Measurements from ENCODE around the gene JUN. TPM values are rescaled to one million over a fixed set of nuclear protein-coding genes. Genes with fewer than 3 reads are reported as not detected.

Gene JUN
- total and polyA plus RNA-seq, 3 experiments from 2014 or later, result 25.5 to 163 (median 27.7) TPM

- no peaks in the 10 kb centered on the region for H3K9me3 ChIP-seq (ENCODE audit: low read length)
- H3K4me1 ChIP-seq (ENCODE audit: insufficient read depth, low read length), result peaks cover 35% of the 10 kb centered on the region
- Mint-ChIP-seq H3K27me3 (no peaks in the 10 kb centered on the region), H3K4me3 (peak overlapping the region in 6 of 7 donors; percentile 5 to 70 (median 22)), H3K4me1 (peaks cover 42 to 71% (median 63%) of the 10 kb centered on the region in 3 donors), H3K27ac (peak overlapping the region; percentile 72 to 96 (median 84)), H3K9me3 (no peaks in the 10 kb centered on the region), H3K36me3 (peaks cover 0 to 6% (median 3%) of the 10 kb centered on the region in 3 donors)
- no peak for DNase-seq
- no peaks in the 10 kb centered on the region for H3K27me3 ChIP-seq (ENCODE audit: insufficient read depth, low read length, poor library complexity, severe bottlenecking)
- no peak overlapping the region for H3K4me3 ChIP-seq (ENCODE audit: low read length)
- H3K27ac ChIP-seq (ENCODE audit: low read depth, low read length), result peak overlapping the region; percentile 40
- CTCF ChIA-PET, result interaction anchor here (1.8 kb wide), 1 partner anchor 30 kb away, joined by 6 read pairs; the partner anchor contains the start of gene JUN
- no peaks in the 10 kb centered on the region for H3K36me3 ChIP-seq (ENCODE audit: insufficient read depth, low read length)
- POLR2A ChIA-PET, result interaction anchor here (0.6 to 1.3 kb wide), 5 partner anchors 10 to 72 kb away, joined by 3 to 5 read pairs (median 3); partner anchors contain the start of gene JUN
These were observed 30.0 kb upstream of the JUN start for GRCh38 chr1:58813801-58814200.

- Histone ChIP-seq H3K4me3 (ENCODE audit: low read length) (no peak overlapping the region), H3K4me1 (ENCODE audit: insufficient read depth, low read length) (peaks cover 35% of the 10 kb centered on the region), H3K27me3 (ENCODE audit: insufficient read depth, low read length, poor library complexity, severe bottlenecking) (no peaks in the 10 kb centered on the region), H3K9me3 (ENCODE audit: low read length) (no peaks in the 10 kb centered on the region), H3K36me3 (ENCODE audit: insufficient read depth, low read length) (no peaks in the 10 kb centered on the region), H3K27ac (ENCODE audit: low read depth, low read length) (peak overlapping the region; percentile 40)
- CTCF ChIA-PET, result interaction anchor here (1.8 kb wide), 1 partner anchor 29 kb away, joined by 6 read pairs; the partner anchor contains the start of gene JUN
- peaks cover 42 to 71% (median 63%) of the 10 kb centered on the region in 3 donors for H3K4me1 Mint-ChIP-seq
- peak overlapping the region; percentile 72 to 96 (median 84) for H3K27ac Mint-ChIP-seq
- no peaks in the 10 kb centered on the region for H3K27me3 Mint-ChIP-seq
- no peaks in the 10 kb centered on the region for H3K9me3 Mint-ChIP-seq
- H3K36me3 Mint-ChIP-seq, result peaks cover 0 to 6% (median 3%) of the 10 kb centered on the region in 3 donors
- POLR2A ChIA-PET, result interaction anchor here (0.6 to 1.2 kb wide), 2 partner anchors 10 to 28 kb away, joined by 3 to 5 read pairs; no protein-coding TSS in a partner anchor
- no peak for DNase-seq
- H3K4me3 Mint-ChIP-seq, result peak overlapping the region in 5 of 7 donors; percentile 5 to 70 (median 24)
These were observed 29.5 kb upstream of the JUN start for GRCh38 chr1:58813361-58813760.

GRCh38 chr1:58812926-58813325 lies 29.1 kb upstream of the JUN start:
- peaks cover 42 to 71% (median 63%) of the 10 kb centered on the region in 3 donors for H3K4me1 Mint-ChIP-seq
- H3K27me3 Mint-ChIP-seq, result no peaks in the 10 kb centered on the region
- H3K4me3 ChIP-seq (ENCODE audit: low read length), result no peak overlapping the region
- peak; percentile 37 to 80 (median 67) for DNase-seq
- H3K4me3 Mint-ChIP-seq, result peak overlapping the region; percentile 4 to 70 (median 19)
- peaks cover 35% of the 10 kb centered on the region for H3K4me1 ChIP-seq (ENCODE audit: insufficient read depth, low read length)
- ChIA-PET CTCF (interaction anchor here (0.9 to 1.1 kb wide), 2 partner anchors 29 to 73 kb away, joined by 3 to 6 read pairs; partner anchors contain the start of gene JUN), POLR2A (interaction anchor here (1.2 kb wide), 1 partner anchor 27 kb away, joined by 5 read pairs; no protein-coding TSS in a partner anchor)
- H3K27ac Mint-ChIP-seq, result peak overlapping the region; percentile 72 to 96 (median 84)
- no peaks in the 10 kb centered on the region for H3K27me3 ChIP-seq (ENCODE audit: insufficient read depth, low read length, poor library complexity, severe bottlenecking)
- H3K9me3 ChIP-seq (ENCODE audit: low read length), result no peaks in the 10 kb centered on the region
- H3K36me3 ChIP-seq (ENCODE audit: insufficient read depth, low read length), result no peaks in the 10 kb centered on the region
- H3K27ac ChIP-seq (ENCODE audit: low read depth, low read length), result peak overlapping the region; percentile 40
- no peaks in the 10 kb centered on the region for H3K9me3 Mint-ChIP-seq
- H3K36me3 Mint-ChIP-seq, result peaks cover 0 to 6% (median 3%) of the 10 kb centered on the region in 3 donors

- DNase-seq, result no peak
- H3K27ac Mint-ChIP-seq, result peak overlapping the region; percentile 72 to 96 (median 84)
- no peaks in the 10 kb centered on the region for H3K27me3 ChIP-seq (ENCODE audit: insufficient read depth, low read length, poor library complexity, severe bottlenecking)
- no peaks in the 10 kb centered on the region for H3K27me3 Mint-ChIP-seq
- H3K36me3 Mint-ChIP-seq, result peaks cover 0 to 6% (median 3%) of the 10 kb centered on the region in 3 donors
- H3K4me3 ChIP-seq (ENCODE audit: low read length), result no peak overlapping the region
- peaks cover 42 to 71% (median 63%) of the 10 kb centered on the region in 3 donors for H3K4me1 Mint-ChIP-seq
- H3K4me1 ChIP-seq (ENCODE audit: insufficient read depth, low read length), result peaks cover 35% of the 10 kb centered on the region
- H3K27ac ChIP-seq (ENCODE audit: low read depth, low read length), result no peak overlapping the region
- POLR2A ChIA-PET, result no interaction called here
- H3K4me3 Mint-ChIP-seq, result peak overlapping the region; percentile 4 to 70 (median 19)
- no peaks in the 10 kb centered on the region for H3K9me3 Mint-ChIP-seq
- H3K36me3 ChIP-seq (ENCODE audit: insufficient read depth, low read length), result no peaks in the 10 kb centered on the region
- no peaks in the 10 kb centered on the region for H3K9me3 ChIP-seq (ENCODE audit: low read length)
- CTCF ChIA-PET, result interaction anchor here (0.9 to 1.1 kb wide), 2 partner anchors 28 to 74 kb away, joined by 3 to 6 read pairs; partner anchors contain the start of gene JUN
These were observed 28.6 kb upstream of the JUN start for GRCh38 chr1:58812468-58812867.

GRCh38 chr1:58811303-58811702 lies 27.5 kb upstream of the JUN start:
- Histone ChIP-seq H3K9me3 (ENCODE audit: low read length) (no peaks in the 10 kb centered on the region), H3K36me3 (ENCODE audit: insufficient read depth, low read length) (no peaks in the 10 kb centered on the region)
- POLR2A ChIA-PET, result no interaction called here

GRCh38 chr1:58809325-58810010 lies 25.6 kb upstream of the JUN start:
- no peaks in the 10 kb centered on the region for H3K27me3 ChIP-seq (ENCODE audit: insufficient read depth, low read length, poor library complexity, severe bottlenecking)
- no peak overlapping the region for H3K27ac ChIP-seq (ENCODE audit: low read depth, low read length)
- CTCF ChIA-PET, result interaction anchor here (0.6 to 1.1 kb wide), 2 partner anchors 29 to 39 kb away, joined by 3 read pairs; no protein-coding TSS in a partner anchor
- H3K36me3 ChIP-seq (ENCODE audit: insufficient read depth, low read length), result no peaks in the 10 kb centered on the region
- H3K4me3 ChIP-seq (ENCODE audit: low read length), result no peak overlapping the region
- POLR2A ChIA-PET, result no interaction called here
- H3K4me1 ChIP-seq (ENCODE audit: insufficient read depth, low read length), result peaks cover 19% of the 10 kb centered on the region
- no peaks in the 10 kb centered on the region for H3K9me3 ChIP-seq (ENCODE audit: low read length)
- H3K4me1 Mint-ChIP-seq, result peaks cover 29 to 53% (median 50%) of the 10 kb centered on the region in 3 donors
- no peak overlapping the region for H3K4me3 Mint-ChIP-seq
- no peaks in the 10 kb centered on the region for H3K27me3 Mint-ChIP-seq
- H3K27ac Mint-ChIP-seq, result peak overlapping the region; percentile 1 to 96 (median 73)
- no peak for DNase-seq
- H3K36me3 Mint-ChIP-seq, result peaks cover 4 to 12% (median 10%) of the 10 kb centered on the region in 3 donors
- H3K9me3 Mint-ChIP-seq, result no peaks in the 10 kb centered on the region

More at GRCh38 chr1:58811303-58811702, 27.5 kb upstream of the JUN start:
- Mint-ChIP-seq H3K27ac (peak overlapping the region in 7 of 8 donors; percentile 78 to 96 (median 92)), H3K4me1 (peaks cover 36 to 65% (median 57%) of the 10 kb centered on the region in 3 donors), H3K36me3 (peaks cover 3 to 6% (median 3%) of the 10 kb centered on the region in 3 donors), H3K4me3 (no peak overlapping the region), H3K9me3 (no peaks in the 10 kb centered on the region), H3K27me3 (no peaks in the 10 kb centered on the region)
- CTCF ChIA-PET, result no interaction called here
- Histone ChIP-seq H3K27me3 (ENCODE audit: insufficient read depth, low read length, poor library complexity, severe bottlenecking) (no peaks in the 10 kb centered on the region), H3K27ac (ENCODE audit: low read depth, low read length) (no peak overlapping the region), H3K4me1 (ENCODE audit: insufficient read depth, low read length) (peaks cover 30% of the 10 kb centered on the region), H3K4me3 (ENCODE audit: low read length) (no peak overlapping the region)
- DNase-seq, result no peak

GRCh38 chr1:58808077-58808476 lies 24.2 kb upstream of the JUN start:
- Histone ChIP-seq H3K27ac (ENCODE audit: low read depth, low read length) (no peak overlapping the region), H3K4me3 (ENCODE audit: low read length) (no peak overlapping the region), H3K4me1 (ENCODE audit: insufficient read depth, low read length) (peaks cover 10% of the 10 kb centered on the region), H3K27me3 (ENCODE audit: insufficient read depth, low read length, poor library complexity, severe bottlenecking) (no peaks in the 10 kb centered on the region), H3K36me3 (ENCODE audit: insufficient read depth, low read length) (no peaks in the 10 kb centered on the region), H3K9me3 (ENCODE audit: low read length) (no peaks in the 10 kb centered on the region)
- Mint-ChIP-seq H3K9me3 (no peaks in the 10 kb centered on the region), H3K27ac (peak overlapping the region in 1 of 8 donors; percentile 21), H3K4me1 (peaks cover 18 to 40% (median 37%) of the 10 kb centered on the region in 3 donors), H3K36me3 (peaks cover 9 to 12% (median 12%) of the 10 kb centered on the region in 3 donors), H3K4me3 (no peak overlapping the region), H3K27me3 (no peaks in the 10 kb centered on the region)
- no peak for DNase-seq
- CTCF ChIA-PET, result interaction anchor here (0.8 kb wide), 1 partner anchor 22 kb away, joined by 3 read pairs; no protein-coding TSS in a partner anchor
- POLR2A ChIA-PET, result interaction anchor here (0.8 kb wide), 1 partner anchor 25 kb away, joined by 4 read pairs; no protein-coding TSS in a partner anchor
